K562 (cell line): ENCODE results near the gene DGUOK. TPM values are rescaled to one million over a fixed set of nuclear protein-coding genes. Genes with fewer than 3 reads are reported as not detected.

Source experiments
- ARHGAP35 ChIP-seq: fragments of 450-650 bp; IDR thresholded peaks from 2 replicates; pipeline ENCODE4 v1.6.1; 2018; ENCODE audit not compliant: partially characterized antibody
- CAMTA2 ChIP-seq: fragments of 250-450 bp; sonication (Bioruptor Pico); conservative IDR thresholded peaks from 2 replicates; pipeline ENCODE4 v1.5.1; 2022
- CCNT2 ChIP-seq: IDR thresholded peaks from 2 replicates; pipeline ENCODE4 v1.6.1; 2011; ENCODE audit warnings: borderline replicate concordance, low read depth, mild to moderate bottlenecking, moderate library complexity, mixed read lengths, low read length; ENCODE audit not compliant: insufficient read length; ENCODE audit errors: extremely low read depth
- CHD2 ChIP-seq: IDR thresholded peaks from 2 replicates; pipeline ENCODE4 v1.6.1; 2011; ENCODE audit warnings: low read depth, low read length
- CXXC5 ChIP-seq: fragments of 250-450 bp; sonication (Bioruptor Pico); IDR thresholded peaks from 2 replicates; pipeline ENCODE4 v1.8.0; 2022; ENCODE audit warnings: inconsistent platforms, mild to moderate bottlenecking, moderate library complexity
- ESRRA ChIP-seq: fragments of 450-650 bp; IDR thresholded peaks from 2 replicates; pipeline ENCODE4 v1.6.1; 2014; ENCODE audit warnings: low read depth, mild to moderate bottlenecking, moderate library complexity, borderline replicate concordance
- FOXA1 ChIP-seq: fragments of 450-650 bp; IDR thresholded peaks from 2 replicates; pipeline ENCODE4 v1.6.1; 2016; ENCODE audit warnings: mild to moderate bottlenecking, borderline replicate concordance
- HDAC8 ChIP-seq: fragments of 450-650 bp; IDR thresholded peaks from 2 replicates; pipeline ENCODE4 v1.6.1; 2016; ENCODE audit warnings: mild to moderate bottlenecking, missing genetic modification characterization, moderate library complexity, missing compliant biosample characterization
- HLTF ChIP-seq: fragments of 450-650 bp; IDR thresholded peaks from 2 replicates; pipeline ENCODE4 v1.6.1; 2016
- HNRNPUL1 ChIP-seq: fragments of 200-400 bp; formaldehyde crosslinking; IDR thresholded peaks from 2 replicates; pipeline ENCODE4 v1.6.1; 2017; ENCODE audit warnings: low read length
- LCOR ChIP-seq: sonication (generic); formaldehyde crosslinking; IDR thresholded peaks from 2 replicates; pipeline ENCODE4 v1.8.0; 2022; ENCODE audit warnings: mild to moderate bottlenecking, missing genetic modification reagents
- NR2F6 ChIP-seq: fragments of 450-650 bp; formaldehyde crosslinking; IDR thresholded peaks from 2 replicates; pipeline ENCODE4 v1.4.0; 2020; ENCODE audit warnings: mild to moderate bottlenecking
- POLR2AphosphoS5 ChIP-seq: IDR thresholded peaks from 2 replicates; pipeline ENCODE4 v1.6.1; 2011; ENCODE audit warnings: mild to moderate bottlenecking, low read depth, low read length, moderate library complexity; ENCODE audit not compliant: control insufficient read depth, insufficient read depth
- RAD21 ChIP-seq, 2 experiments: fragments of 250-450 bp in 1 of 2; fragments of 450-650 bp in 1 of 2; sonication (Bioruptor Pico) in 1 of 2; formaldehyde crosslinking in 1 of 2; IDR thresholded peaks in 1 of 2; conservative IDR thresholded peaks in 1 of 2; 2 replicates each; pipeline versions ENCODE4 v1.4.0 to v1.8.0; 2020 to 2022; ENCODE audit warnings: mild to moderate bottlenecking in 2 of 2, moderate library complexity in 1 of 2
- SMARCA4 ChIP-seq: fragments of 450-650 bp; IDR thresholded peaks from 2 replicates; pipeline ENCODE4 v1.6.1; 2016
- TAF7 ChIP-seq: fragments of 450-650 bp; IDR thresholded peaks from 2 replicates; pipeline ENCODE4 v1.6.1; 2016; ENCODE audit warnings: missing genetic modification characterization, missing compliant biosample characterization
- TARDBP ChIP-seq: fragments of 450-650 bp; IDR thresholded peaks from 2 replicates; pipeline ENCODE4 v1.6.1; 2016
- ZBTB1 ChIP-seq: sonication (generic); formaldehyde crosslinking; IDR thresholded peaks from 2 replicates; pipeline ENCODE4 v1.8.1; 2023; ENCODE audit warnings: missing genetic modification reagents, low read depth, mild to moderate bottlenecking, borderline replicate concordance
- ZBTB8A ChIP-seq: fragments of 450-650 bp; IDR thresholded peaks from 2 replicates; pipeline ENCODE4 v1.6.1; 2018; ENCODE audit warnings: mild to moderate bottlenecking, moderate library complexity; ENCODE audit not compliant: partially characterized antibody
- ZNF146 ChIP-seq: IDR thresholded peaks from one replicate; pipeline ENCODE4 v1.6.1; 2018; ENCODE audit warnings: missing compliant biosample characterization; ENCODE audit not compliant: unreplicated experiment
- polyA plus RNA-seq, 8 experiments: library from polyadenylated mRNA; depleted of rRNA in 4 of 8; stranded (reverse) in 5 of 8; unstranded in 3 of 8; fragments of >200 nt; fragmentation: Nextera tagmentation in 2 of 8; fragmentation: Illumina TruSeq in 1 of 8; extraction: Ambion mirVana in 2 of 8; extraction: Trizol in 1 of 8; gene quantifications; 2 replicates each; pipeline versions ENCODE4 v1.2.1 to v1.2.3, GENCODE V29; 2011 to 2014; ENCODE audit warnings: inconsistent platforms in 1 of 8, missing spikeins in 1 of 8
- total RNA-seq, 7 experiments: library from RNA; depleted of rRNA in 6 of 7; stranded (reverse); fragments of >200 nt in 6 of 7; fragmentation: Illumina TruSeq in 2 of 7; extraction: Trizol in 2 of 7; gene quantifications; 2 replicates each; pipeline versions ENCODE4 v1.2.1 to v1.2.3, GENCODE V29; 2011 to 2021; ENCODE audit warnings: low replicate concordance in 1 of 7
- TF ChIP-seq, protein P1 (sequence below): fragments of 200-800 bp; sonication (Bioruptor generic); IDR thresholded peaks from 2 replicates; pipeline ENCODE4 v1.6.1; 2017; ENCODE audit warnings: missing genetic modification characterization, missing compliant biosample characterization
- TF ChIP-seq, protein P2 (sequence below), 2 experiments: IDR thresholded peaks; 2 replicates each; pipeline ENCODE4 v1.6.1; 2012; ENCODE audit warnings: improper control_type of control experiment in 2 of 2, low read depth in 2 of 2, low read length in 2 of 2, borderline replicate concordance in 1 of 2
- TF ChIP-seq, protein P3 (sequence below): fragments of 450-650 bp; formaldehyde crosslinking; IDR thresholded peaks from 2 replicates; pipeline ENCODE4 v1.4.0; 2020; ENCODE audit warnings: mild to moderate bottlenecking, moderate library complexity

DGUOK gene
- total and polyA plus RNA-seq, 9 of the 15 experiments (the other 6 are each of a cell fraction or from before 2014, with no cell fraction given): 67.0 to 288 (median 126) TPM

DNA sequence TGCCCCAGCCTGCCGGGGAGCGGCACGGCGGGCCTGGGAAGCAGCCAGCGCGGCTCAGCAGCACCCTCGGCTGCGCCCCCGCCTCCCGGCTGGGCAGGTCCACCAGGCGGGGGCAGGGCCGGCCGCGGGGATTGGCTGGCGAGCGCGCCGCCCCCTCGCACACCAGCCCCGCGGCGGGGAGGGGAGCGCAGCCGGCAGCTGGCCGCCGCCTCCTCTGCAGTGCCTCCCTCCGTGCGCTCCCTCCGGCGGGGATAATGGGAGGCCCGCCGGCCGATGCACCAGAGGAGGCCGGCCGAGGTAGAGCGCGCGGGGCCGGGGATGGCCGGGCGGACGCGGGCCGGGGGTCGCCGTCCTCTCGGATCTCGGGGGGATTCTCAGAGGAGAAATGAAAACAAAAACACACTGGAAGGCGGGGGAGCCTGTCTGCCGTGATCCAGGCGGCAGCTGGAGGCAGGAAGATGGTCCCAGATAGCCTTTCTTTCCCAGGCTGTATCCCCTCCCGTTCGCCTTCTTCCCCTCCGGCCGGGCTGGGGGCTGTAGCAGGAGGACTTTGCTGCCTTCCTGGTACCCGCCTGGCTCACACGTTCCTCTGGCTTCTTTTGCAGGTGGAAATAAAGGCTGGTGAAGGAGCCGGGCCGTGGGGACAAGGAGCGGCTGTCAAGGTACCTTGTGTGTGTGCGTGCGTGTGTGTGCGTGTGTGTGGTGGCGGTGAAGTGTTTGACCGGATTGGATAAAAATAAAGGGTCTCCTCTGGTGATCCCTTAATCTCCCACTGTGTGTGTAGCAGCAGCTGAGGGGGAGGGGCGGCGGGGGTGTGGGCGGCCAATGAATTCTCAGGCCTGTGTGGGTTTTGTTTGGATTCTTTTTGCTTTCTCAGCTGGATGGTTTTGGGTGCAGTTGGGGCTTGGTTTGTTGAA is 76.1 kb downstream of the DGUOK start (continued):
- TF ChIP-seq ZBTB1: peak; percentile 40; the same call in 1 of the 2 replicates
- TF ChIP-seq, protein P1, sequence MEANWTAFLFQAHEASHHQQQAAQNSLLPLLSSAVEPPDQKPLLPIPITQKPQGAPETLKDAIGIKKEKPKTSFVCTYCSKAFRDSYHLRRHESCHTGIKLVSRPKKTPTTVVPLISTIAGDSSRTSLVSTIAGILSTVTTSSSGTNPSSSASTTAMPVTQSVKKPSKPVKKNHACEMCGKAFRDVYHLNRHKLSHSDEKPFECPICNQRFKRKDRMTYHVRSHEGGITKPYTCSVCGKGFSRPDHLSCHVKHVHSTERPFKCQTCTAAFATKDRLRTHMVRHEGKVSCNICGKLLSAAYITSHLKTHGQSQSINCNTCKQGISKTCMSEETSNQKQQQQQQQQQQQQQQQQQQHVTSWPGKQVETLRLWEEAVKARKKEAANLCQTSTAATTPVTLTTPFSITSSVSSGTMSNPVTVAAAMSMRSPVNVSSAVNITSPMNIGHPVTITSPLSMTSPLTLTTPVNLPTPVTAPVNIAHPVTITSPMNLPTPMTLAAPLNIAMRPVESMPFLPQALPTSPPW (CRISPR knock-in tag): peak; percentile 92
- 0 out of 2 replicates have a peak, but pooled peaks have one; percentile 19 for TF ChIP-seq SMARCA4
- no peak for TF ChIP-seq ESRRA
- no peak for TF ChIP-seq ZNF146 (CRISPR knock-in tag)
- TF ChIP-seq CCNT2: peak; percentile 81
- TF ChIP-seq ARHGAP35: no peak
- TF ChIP-seq CHD2: no peak
- no peak for TF ChIP-seq NR2F6 (CRISPR knock-in tag)
- TF ChIP-seq, protein P2, sequence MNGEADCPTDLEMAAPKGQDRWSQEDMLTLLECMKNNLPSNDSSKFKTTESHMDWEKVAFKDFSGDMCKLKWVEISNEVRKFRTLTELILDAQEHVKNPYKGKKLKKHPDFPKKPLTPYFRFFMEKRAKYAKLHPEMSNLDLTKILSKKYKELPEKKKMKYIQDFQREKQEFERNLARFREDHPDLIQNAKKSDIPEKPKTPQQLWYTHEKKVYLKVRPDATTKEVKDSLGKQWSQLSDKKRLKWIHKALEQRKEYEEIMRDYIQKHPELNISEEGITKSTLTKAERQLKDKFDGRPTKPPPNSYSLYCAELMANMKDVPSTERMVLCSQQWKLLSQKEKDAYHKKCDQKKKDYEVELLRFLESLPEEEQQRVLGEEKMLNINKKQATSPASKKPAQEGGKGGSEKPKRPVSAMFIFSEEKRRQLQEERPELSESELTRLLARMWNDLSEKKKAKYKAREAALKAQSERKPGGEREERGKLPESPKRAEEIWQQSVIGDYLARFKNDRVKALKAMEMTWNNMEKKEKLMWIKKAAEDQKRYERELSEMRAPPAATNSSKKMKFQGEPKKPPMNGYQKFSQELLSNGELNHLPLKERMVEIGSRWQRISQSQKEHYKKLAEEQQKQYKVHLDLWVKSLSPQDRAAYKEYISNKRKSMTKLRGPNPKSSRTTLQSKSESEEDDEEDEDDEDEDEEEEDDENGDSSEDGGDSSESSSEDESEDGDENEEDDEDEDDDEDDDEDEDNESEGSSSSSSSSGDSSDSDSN (IDR thresholded peaks at IDR 0.05; ENCODE audit: borderline replicate concordance in 1 of 2, low read depth in 2 of 2, low read length in 2 of 2): peak; percentile 81 to 93
- TF ChIP-seq HDAC8 (tag): no peak
- TF ChIP-seq CAMTA2 (CRISPR knock-in tag): no peak
- peak; percentile 84 for TF ChIP-seq CXXC5 (CRISPR knock-in tag)
- TF ChIP-seq, protein P3, sequence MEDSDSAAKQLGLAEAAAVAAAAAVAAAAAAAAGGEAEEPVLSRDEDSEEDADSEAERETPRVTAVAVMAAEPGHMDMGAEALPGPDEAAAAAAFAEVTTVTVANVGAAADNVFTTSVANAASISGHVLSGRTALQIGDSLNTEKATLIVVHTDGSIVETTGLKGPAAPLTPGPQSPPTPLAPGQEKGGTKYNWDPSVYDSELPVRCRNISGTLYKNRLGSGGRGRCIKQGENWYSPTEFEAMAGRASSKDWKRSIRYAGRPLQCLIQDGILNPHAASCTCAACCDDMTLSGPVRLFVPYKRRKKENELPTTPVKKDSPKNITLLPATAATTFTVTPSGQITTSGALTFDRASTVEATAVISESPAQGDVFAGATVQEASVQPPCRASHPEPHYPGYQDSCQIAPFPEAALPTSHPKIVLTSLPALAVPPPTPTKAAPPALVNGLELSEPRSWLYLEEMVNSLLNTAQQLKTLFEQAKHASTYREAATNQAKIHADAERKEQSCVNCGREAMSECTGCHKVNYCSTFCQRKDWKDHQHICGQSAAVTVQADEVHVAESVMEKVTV (CRISPR knock-in tag): 0 out of 2 replicates have a peak, but pooled peaks have one; percentile 9
- no peak for TF ChIP-seq POLR2AphosphoS5
- no peak for TF ChIP-seq TAF7 (tag)
- TF ChIP-seq HLTF: no peak
- TF ChIP-seq RAD21 (CRISPR knock-in tag; conservative IDR thresholded peaks at IDR 0.05 in 1 of 2, IDR thresholded peaks at IDR 0.05 in 1 of 2): 0 out of 4 replicates have a peak, but pooled peaks of 1 of the 2 experiments have one; percentile 17
- no peak for TF ChIP-seq HNRNPUL1
- TF ChIP-seq ZBTB8A: no peak
- no peak for TF ChIP-seq FOXA1
- no peak for TF ChIP-seq LCOR (CRISPR knock-in tag)
- no peak for TF ChIP-seq TARDBP
